Left forelimb (tissue), 1 donor: ENCODE results near the gene SLC4A7.

Experiments used
- DNase-seq: peaks from one replicate; pipeline ENCODE4 v3.0.0-alpha.2; 2018; ENCODE audit warnings: low spot score

SLC4A7 gene

DNA sequence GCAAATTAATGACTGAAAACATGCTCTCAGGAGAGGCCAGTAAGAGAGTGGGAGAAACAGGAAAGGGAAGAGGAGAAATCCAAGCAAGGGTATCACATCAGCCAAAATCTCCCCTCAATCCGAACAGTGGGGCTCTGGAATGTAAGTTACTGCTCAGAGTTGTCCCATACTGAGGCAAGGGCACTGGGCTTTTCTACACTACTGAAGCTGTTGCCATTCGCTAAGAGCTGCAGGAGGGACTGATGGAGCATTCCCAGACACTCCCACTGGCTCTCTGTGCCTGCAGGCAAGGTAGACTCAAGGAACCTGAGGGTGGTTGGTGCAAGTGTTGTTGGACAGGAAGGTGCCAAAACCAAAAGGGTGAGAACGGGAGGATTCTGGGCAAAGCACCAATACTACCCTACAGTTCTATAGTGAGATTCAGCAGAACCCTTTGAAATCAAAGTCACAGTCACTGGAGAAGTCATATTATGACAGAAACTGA is 161.1 kb downstream of the SLC4A7 start:
- no peak for DNase-seq
